OCI-LY7 (cell line): ENCODE data around the gene TEX2. TPM values are rescaled to one million over a fixed set of nuclear protein-coding genes. Genes with fewer than 3 reads are reported as not detected.

Experiments used
- BruUV-seq: library from RNA; stranded (reverse); fragments of 400-500 nt; replicated peaks from 2 replicates; lab custom pipeline; 2021; lab: Mats Ljungman, UMichigan
- CTCF ChIA-PET: fragments of 300-600 bp; sonication (Branson Sonifier 250); formaldehyde crosslinking; loops from one replicate; lab custom pipeline; 2022; ENCODE audit warnings: antibody characterized with exemption; ENCODE audit not compliant: unreplicated experiment; lab: Charles Lee
- POLR2A ChIA-PET: fragments of 300-600 bp; sonication (Branson Sonifier 250); formaldehyde crosslinking; loops from one replicate; lab custom pipeline; 2022; ENCODE audit warnings: antibody characterized with exemption; lab: Charles Lee
- DNase-seq: peaks from one replicate; pipeline ENCODE4 v3.0.0-alpha.2; 2015; ENCODE audit warnings: low spot score
- H2AFZ ChIP-seq: fragments of 200-600 bp; sonication (generic), shearing (Covaris generic); 2 replicates; pipeline ENCODE4 v1.6.1; 2014; ENCODE audit warnings: mild to moderate bottlenecking, antibody characterized with exemption, low read length, moderate library complexity
- H3K27ac ChIP-seq: fragments of 200-600 bp; sonication (generic); 2 replicates; pipeline ENCODE4 v1.5.1; 2014; ENCODE audit warnings: mixed run types, low read depth, mild to moderate bottlenecking, moderate library complexity, low read length, inconsistent platforms; ENCODE audit not compliant: poor library complexity, severe bottlenecking
- H3K36me3 ChIP-seq: fragments of 200-600 bp; sonication (generic); 2 replicates; pipeline ENCODE4 v1.6.1; 2014; ENCODE audit warnings: mild to moderate bottlenecking, antibody characterized with exemption, low read length, moderate library complexity, mixed read lengths; ENCODE audit not compliant: insufficient read depth
- H3K4me1 ChIP-seq: fragments of 200-600 bp; sonication (generic); 2 replicates; pipeline ENCODE4 v1.5.1; 2014; ENCODE audit warnings: mild to moderate bottlenecking, low read length; ENCODE audit not compliant: insufficient read depth, poor library complexity, severe bottlenecking
- H3K4me2 ChIP-seq: fragments of 200-600 bp; sonication (generic); 2 replicates; pipeline ENCODE4 v1.6.1; 2014; ENCODE audit warnings: mild to moderate bottlenecking, low read length
- H3K4me3 ChIP-seq: fragments of 200-600 bp; sonication (generic); 2 replicates; pipeline ENCODE4 v1.5.1; 2014; ENCODE audit warnings: mild to moderate bottlenecking, low read depth, low read length; ENCODE audit not compliant: poor library complexity, severe bottlenecking
- H3K79me2 ChIP-seq: fragments of 200-600 bp; sonication (generic); 2 replicates; pipeline ENCODE4 v1.6.1; 2016; ENCODE audit warnings: low read depth, mild to moderate bottlenecking, low read length, moderate library complexity, mixed read lengths; ENCODE audit not compliant: insufficient read depth
- H3K9me2 ChIP-seq: fragments of 200-600 bp; sonication (generic); 2 replicates; pipeline ENCODE4 v1.6.1; 2016; ENCODE audit warnings: mild to moderate bottlenecking, low read length, mixed read lengths; ENCODE audit not compliant: insufficient read depth
- H3K9me3 ChIP-seq: fragments of 200-600 bp; sonication (generic); 2 replicates; pipeline ENCODE4 v1.6.1; 2014; ENCODE audit warnings: mild to moderate bottlenecking, mixed run types, low read length, mixed read lengths
- H4K20me1 ChIP-seq: fragments of 200-600 bp; sonication (generic); 2 replicates; pipeline ENCODE4 v1.6.1; 2014; ENCODE audit warnings: mild to moderate bottlenecking, antibody characterized with exemption, low read length, moderate library complexity, mixed read lengths; ENCODE audit not compliant: insufficient read depth
- CTCF ChIP-seq: fragments of 200-600 bp; sonication (generic); conservative IDR thresholded peaks from 2 replicates; pipeline ENCODE4 v1.5.1; 2014; ENCODE audit warnings: mild to moderate bottlenecking, antibody characterized with exemption, low read length, moderate library complexity, mixed read lengths
- EZH2phosphoT487 ChIP-seq: fragments of 200-600 bp; sonication (generic); IDR thresholded peaks from 2 replicates; pipeline ENCODE4 v1.6.1; 2018; ENCODE audit warnings: low read depth, borderline replicate concordance, mild to moderate bottlenecking, mixed run types, antibody characterized with exemption, low read length, moderate library complexity, mixed read lengths
- intact Hi-C: fragments of 100-400 bp; cut with micrococcal nuclease; formaldehyde crosslinking; loops from one replicate; pipeline ENCODE4 v1.10.0; 2022; ENCODE audit not compliant: unreplicated experiment
- total RNA-seq, 2 experiments: library from RNA; depleted of rRNA in 1 of 2; stranded (reverse); fragments of >200 nt in 1 of 2; shearing (Covaris generic) in 1 of 2; gene quantifications; 2 replicates each; pipeline ENCODE4 v1.2.3, GENCODE V29; 2014 to 2022

The TEX2 gene
- total RNA-seq, 2 experiments from 2014 or later, result 7.4 to 12.4 TPM

DNA sequence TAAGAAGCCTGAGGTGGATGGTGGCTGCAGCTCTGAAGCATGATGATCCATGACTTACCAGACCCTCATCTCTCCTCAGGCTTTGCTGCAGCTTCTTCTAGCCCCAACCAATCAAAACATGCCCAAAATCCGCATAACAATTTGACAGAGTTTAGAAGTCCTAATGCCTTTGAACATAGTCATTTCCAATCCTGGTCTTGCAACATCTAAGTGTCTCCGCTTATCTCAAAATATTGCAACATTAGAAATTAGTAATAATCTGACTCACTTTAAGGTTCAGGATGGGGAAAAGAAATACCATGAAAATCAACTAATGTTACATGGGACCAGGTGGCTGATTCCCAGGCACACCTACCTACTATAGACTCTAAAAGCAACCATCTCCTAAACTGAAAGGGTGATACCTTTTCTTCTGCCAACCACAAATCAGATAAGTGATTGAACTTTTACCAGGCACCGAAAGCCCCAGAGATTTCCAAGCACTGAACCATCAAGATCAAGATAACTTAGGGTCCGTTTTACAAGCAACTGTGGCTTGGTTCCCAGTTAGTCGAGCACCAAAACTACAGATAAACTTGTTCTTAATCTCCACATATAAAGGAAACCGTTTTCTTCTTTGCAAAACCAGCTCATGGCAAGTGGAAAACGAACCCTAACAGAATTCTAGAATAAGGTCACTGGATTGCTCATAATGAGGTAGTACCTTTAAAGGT lies 147.1 kb downstream of the TEX2 start:
- intact Hi-C loops, result no loop called here
- Histone ChIP-seq H3K4me2 (no peak overlapping the region), H2AFZ (no peak overlapping the region), H3K27ac (no peak overlapping the region), H3K9me3 (no peaks in the 10 kb centered on the region), H3K36me3 (peaks cover 3% of the 10 kb centered on the region; the same call in 1 of the 2 replicates), H3K4me3 (no peak overlapping the region), H3K9me2 (no peaks in the 10 kb centered on the region), H4K20me1 (no peaks in the 10 kb centered on the region), H3K79me2 (peaks cover 20% of the 10 kb centered on the region; the same call in 1 of the 2 replicates), H3K4me1 (peaks cover 29% of the 10 kb centered on the region)
- ChIA-PET POLR2A (interaction anchor here (0.6 kb wide), 1 partner anchor 9 kb away, joined by 3 read pairs; no protein-coding TSS in a partner anchor), CTCF (interaction anchor here (0.9 kb wide), 1 partner anchor 10 kb away, joined by 3 read pairs; no protein-coding TSS in a partner anchor)
- BruUV-seq, result no TSS peak
- no peak for TF ChIP-seq CTCF
- no peak for TF ChIP-seq EZH2phosphoT487
- DNase-seq, result no peak

DNA sequence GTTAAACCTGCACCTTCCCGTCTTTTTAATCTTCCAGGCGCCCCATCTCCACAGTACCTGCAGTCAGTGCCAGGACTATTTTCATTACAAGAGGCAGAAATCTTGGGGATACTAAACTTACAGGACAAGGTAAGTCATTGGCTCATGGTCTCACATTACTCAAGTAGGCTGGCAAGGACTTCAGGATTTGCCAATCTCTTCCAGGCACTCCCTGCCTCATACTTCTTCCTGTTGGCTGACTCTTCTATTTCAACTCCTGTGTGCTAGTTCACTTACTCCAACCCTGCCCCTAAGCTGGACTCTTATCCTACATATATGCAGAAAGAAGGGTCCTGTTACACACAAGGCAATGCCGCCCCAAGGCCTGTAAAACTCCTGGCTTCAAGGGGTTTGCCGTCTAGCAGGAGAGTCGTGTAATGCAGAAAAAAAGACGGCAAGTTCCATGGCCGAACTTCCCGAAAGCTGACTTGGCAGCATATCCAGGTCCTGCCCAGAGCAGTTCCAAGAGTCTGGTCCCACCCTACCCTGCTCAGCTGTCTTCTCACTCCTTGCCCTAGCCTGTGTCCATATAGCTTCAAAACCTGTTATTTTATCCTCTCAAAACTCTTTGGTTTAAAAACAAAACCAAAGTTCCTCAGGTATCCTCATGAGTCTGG lies 147.9 kb downstream of the TEX2 start:
- intact Hi-C loops, result no loop called here
- no peaks in the 10 kb centered on the region for H3K9me2 ChIP-seq
- no peaks in the 10 kb centered on the region for H4K20me1 ChIP-seq
- no peaks in the 10 kb centered on the region for H3K9me3 ChIP-seq
- H2AFZ ChIP-seq, result no peak overlapping the region
- TF ChIP-seq EZH2phosphoT487, result no peak
- no peak for TF ChIP-seq CTCF
- H3K4me3 ChIP-seq, result no peak overlapping the region
- H3K79me2 ChIP-seq, result peaks cover 12% of the 10 kb centered on the region; the same call in 1 of the 2 replicates
- no peak overlapping the region for H3K4me2 ChIP-seq
- peaks cover 2% of the 10 kb centered on the region; the same call in 1 of the 2 replicates for H3K36me3 ChIP-seq
- no TSS peak for BruUV-seq
- H3K27ac ChIP-seq, result no peak overlapping the region
- CTCF ChIA-PET, result interaction anchor here (0.9 kb wide), 1 partner anchor 9 kb away, joined by 3 read pairs; no protein-coding TSS in a partner anchor
- POLR2A ChIA-PET, result interaction anchor here (0.6 kb wide), 1 partner anchor 9 kb away, joined by 3 read pairs; no protein-coding TSS in a partner anchor
- DNase-seq, result no peak
- peaks cover 29% of the 10 kb centered on the region for H3K4me1 ChIP-seq
